Neuronal stem cell (in vitro differentiated cells): ENCODE results near the gene EML4.

Experiments used
- DNase-seq: peaks from one replicate; pipeline ENCODE4 v3.0.0-alpha.2; 2013; ENCODE audit warnings: low spot score
- H2AFZ ChIP-seq: one replicate; pipeline ENCODE4 v1.6.1; 2013; ENCODE audit warnings: mild to moderate bottlenecking, low read length, inconsistent platforms
- H2AK5ac ChIP-seq: 2 replicates; pipeline ENCODE4 v1.6.1; 2013; ENCODE audit warnings: low read depth, mild to moderate bottlenecking, inconsistent platforms, low read length, moderate library complexity, mixed read lengths
- H2BK120ac ChIP-seq: 2 replicates; pipeline ENCODE4 v1.6.1; 2013; ENCODE audit warnings: low read depth, mild to moderate bottlenecking, inconsistent platforms, low read length, moderate library complexity, mixed read lengths
- H2BK12ac ChIP-seq: one replicate; pipeline ENCODE4 v1.6.1; 2013; ENCODE audit warnings: low read length, inconsistent platforms
- H2BK15ac ChIP-seq: 2 replicates; pipeline ENCODE4 v1.6.1; 2013; ENCODE audit warnings: mild to moderate bottlenecking, low read length, inconsistent platforms, mixed read lengths
- H2BK5ac ChIP-seq: one replicate; pipeline ENCODE4 v1.6.1; 2013; ENCODE audit warnings: inconsistent platforms, mild to moderate bottlenecking, low read length, moderate library complexity
- H3K14ac ChIP-seq: one replicate; pipeline ENCODE4 v1.6.1; 2013; ENCODE audit warnings: low read length, inconsistent platforms
- H3K18ac ChIP-seq: 2 replicates; pipeline ENCODE4 v1.6.1; 2013; ENCODE audit warnings: low read length, inconsistent platforms
- H3K23ac ChIP-seq: 2 replicates; pipeline ENCODE4 v1.6.1; 2013; ENCODE audit warnings: low read depth, mild to moderate bottlenecking, mixed read lengths, low read length, inconsistent platforms; ENCODE audit not compliant: poor library complexity
- H3K27ac ChIP-seq: replicated peaks from 3 replicates; pipeline ENCODE4 v1.5.1; 2013; ENCODE audit warnings: low read length, inconsistent platforms
- H3K27me3 ChIP-seq, 3 experiments: 2 replicates each; pipeline ENCODE4 v1.6.1; 2013; ENCODE audit warnings: low read length in 3 of 3, mild to moderate bottlenecking in 2 of 3, inconsistent platforms in 1 of 3, low read depth in 1 of 3, mixed read lengths in 1 of 3, moderate library complexity in 1 of 3; ENCODE audit not compliant: control insufficient read depth in 3 of 3, insufficient read depth in 3 of 3
- H3K36me3 ChIP-seq, 2 donors: replicated peaks in 1 of 2; 2 replicates each; pipeline ENCODE4 v1.6.1; 2013; ENCODE audit warnings: low read length in 2 of 2; ENCODE audit not compliant: control insufficient read depth in 2 of 2, insufficient read depth in 2 of 2
- H3K4ac ChIP-seq: 2 replicates; pipeline ENCODE4 v1.6.1; 2013; ENCODE audit warnings: inconsistent platforms, mild to moderate bottlenecking, low read length, moderate library complexity
- H3K4me1 ChIP-seq, 2 donors: 1 replicate in 1 of 2; 2 replicates in 1 of 2; pipeline ENCODE4 v1.6.1; 2013; ENCODE audit warnings: low read length in 2 of 2, low read depth in 1 of 2; ENCODE audit not compliant: control insufficient read depth in 2 of 2, insufficient read depth in 1 of 2
- H3K4me2 ChIP-seq: one replicate; pipeline ENCODE4 v1.6.1; 2013; ENCODE audit warnings: mild to moderate bottlenecking, low read length, inconsistent platforms; ENCODE audit not compliant: insufficient read depth, poor library complexity, severe bottlenecking
- H3K4me3 ChIP-seq, 2 donors: 2 replicates each; pipeline ENCODE4 v1.5.1; 2013; ENCODE audit warnings: low read length in 2 of 2, mild to moderate bottlenecking in 2 of 2, inconsistent platforms in 1 of 2, moderate library complexity in 1 of 2
- H3K79me1 ChIP-seq: one replicate; pipeline ENCODE4 v1.6.1; 2013; ENCODE audit warnings: low read depth, mild to moderate bottlenecking, inconsistent platforms, low read length, moderate library complexity
- H3K9ac ChIP-seq: one replicate; pipeline ENCODE4 v1.6.1; 2013; ENCODE audit warnings: mild to moderate bottlenecking, low read depth, low read length, inconsistent platforms; ENCODE audit not compliant: poor library complexity
- H3K9me3 ChIP-seq, 2 donors: replicated peaks in 1 of 2; 2 replicates each; pipeline versions ENCODE3 to v1.6.1; 2013; ENCODE audit warnings: low read length in 2 of 2, mild to moderate bottlenecking in 2 of 2, inconsistent platforms in 1 of 2, low read depth in 1 of 2, mixed read lengths in 1 of 2, moderate library complexity in 1 of 2; ENCODE audit not compliant: control insufficient read depth in 2 of 2, insufficient read depth in 1 of 2
- H4K8ac ChIP-seq: one replicate; pipeline ENCODE4 v1.6.1; 2013; ENCODE audit warnings: low read depth, mild to moderate bottlenecking, inconsistent platforms, low read length, moderate library complexity
- H4K91ac ChIP-seq: one replicate; pipeline ENCODE4 v1.6.1; 2013; ENCODE audit warnings: low read length, low read depth, mild to moderate bottlenecking, inconsistent platforms; ENCODE audit not compliant: poor library complexity
- WGBS, 2 donors: extraction: QIAGEN DNeasy Blood & Tissue Kit; methylation state at CpG; one replicate each; pipeline ENCODE4 v1.1.7; 2013; ENCODE audit warnings: missing lambda C conversion rate in 2 of 2, mixed read lengths in 1 of 2; ENCODE audit not compliant: insufficient read length in 2 of 2, insufficient replicate concordance in 1 of 2; ENCODE audit errors: extremely low coverage in 2 of 2; 5-methylcytosine and 5-hydroxymethylcytosine counted together

Gene EML4

DNA sequence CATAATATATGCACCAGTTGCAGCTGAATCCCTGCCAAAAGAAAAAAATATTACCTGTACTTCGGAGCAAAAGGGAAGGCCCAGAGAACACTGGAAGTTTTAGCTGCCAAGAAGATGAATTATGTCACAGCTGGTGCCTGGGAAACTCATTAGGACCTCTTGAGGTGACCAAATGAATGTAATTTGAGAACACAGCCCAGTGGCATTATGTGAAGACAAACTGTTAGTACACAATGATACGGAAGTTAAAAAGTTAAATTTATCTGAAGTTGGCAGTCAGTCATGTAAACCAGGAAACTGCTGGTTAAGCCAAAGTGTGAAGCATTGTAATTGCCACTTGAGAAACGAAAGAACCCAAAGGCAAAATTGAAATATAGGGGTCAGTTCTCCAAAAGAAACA, 80.7 kb downstream of the EML4 start:
- no peak overlapping the region for H4K8ac ChIP-seq
- H2BK12ac ChIP-seq, result no peak overlapping the region
- H3K9ac ChIP-seq, result no peak overlapping the region
- no peak overlapping the region for H2BK5ac ChIP-seq
- no peaks in the 10 kb centered on the region for H3K79me1 ChIP-seq
- no peaks in the 10 kb centered on the region for H3K27me3 ChIP-seq
- DNase-seq, result no peak
- peaks cover 0 to 3% of the 10 kb centered on the region in 2 donors for H3K9me3 ChIP-seq
- H3K36me3 ChIP-seq, result peaks cover 3 to 55% of the 10 kb centered on the region in 2 donors
- no peak overlapping the region for H3K23ac ChIP-seq
- H3K4me1 ChIP-seq, result peaks cover 0 to 8% of the 10 kb centered on the region in 2 donors
- H3K14ac ChIP-seq, result no peak overlapping the region
- no peak overlapping the region for H3K4me2 ChIP-seq
- H3K27ac ChIP-seq, result no peak overlapping the region
- no peak overlapping the region for H2BK120ac ChIP-seq
- no peak overlapping the region for H2AFZ ChIP-seq
- H4K91ac ChIP-seq, result no peak overlapping the region
- no peak overlapping the region for H3K18ac ChIP-seq
- no peak overlapping the region for H3K4me3 ChIP-seq
- no peak overlapping the region for H2BK15ac ChIP-seq
- H2AK5ac ChIP-seq, result no peak overlapping the region
- WGBS, 2 donors, result no CpG with 5 or more reads among the region's 3 CpGs
- no peak overlapping the region for H3K4ac ChIP-seq

DNA sequence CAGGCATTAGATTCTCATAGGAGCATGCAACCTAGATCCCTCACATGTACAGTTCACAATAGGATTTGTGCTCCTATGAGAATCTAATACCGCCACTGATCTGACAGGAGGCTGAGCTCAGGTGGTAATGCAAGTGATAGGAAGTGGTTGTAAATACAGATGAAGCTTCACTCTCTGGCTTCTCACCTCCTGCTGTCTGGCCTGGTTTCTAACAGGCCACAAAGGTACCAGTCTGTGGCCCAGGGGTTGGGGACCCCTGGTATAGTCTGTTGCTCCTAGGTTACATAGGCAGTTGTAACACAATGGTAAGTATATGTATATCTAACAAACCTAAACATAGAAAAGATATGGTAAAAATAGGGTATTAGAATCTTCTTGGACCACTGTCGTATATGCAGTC, 81.8 kb downstream of the EML4 start:
- H3K9me3 ChIP-seq, result peaks cover 0 to 3% of the 10 kb centered on the region in 2 donors
- no peak overlapping the region for H2BK5ac ChIP-seq
- H3K4me2 ChIP-seq, result no peak overlapping the region
- no peak overlapping the region for H4K8ac ChIP-seq
- no CpG with 5 or more reads among the region's 2 CpGs for WGBS, 2 donors
- H3K14ac ChIP-seq, result no peak overlapping the region
- H2BK15ac ChIP-seq, result no peak overlapping the region
- H3K4me3 ChIP-seq, result no peak overlapping the region
- H3K36me3 ChIP-seq, result peaks cover 3 to 46% of the 10 kb centered on the region in 2 donors
- H3K9ac ChIP-seq, result no peak overlapping the region
- no peak overlapping the region for H3K18ac ChIP-seq
- no peak overlapping the region for H2AFZ ChIP-seq
- no peak overlapping the region for H2AK5ac ChIP-seq
- peaks cover 0 to 8% of the 10 kb centered on the region in 2 donors for H3K4me1 ChIP-seq
- no peak for DNase-seq
- H3K23ac ChIP-seq, result no peak overlapping the region
- no peak overlapping the region for H3K4ac ChIP-seq
- no peaks in the 10 kb centered on the region for H3K79me1 ChIP-seq
- no peak overlapping the region for H2BK12ac ChIP-seq
- no peak overlapping the region for H3K27ac ChIP-seq
- H2BK120ac ChIP-seq, result no peak overlapping the region
- no peaks in the 10 kb centered on the region for H3K27me3 ChIP-seq
- H4K91ac ChIP-seq, result no peak overlapping the region

DNA sequence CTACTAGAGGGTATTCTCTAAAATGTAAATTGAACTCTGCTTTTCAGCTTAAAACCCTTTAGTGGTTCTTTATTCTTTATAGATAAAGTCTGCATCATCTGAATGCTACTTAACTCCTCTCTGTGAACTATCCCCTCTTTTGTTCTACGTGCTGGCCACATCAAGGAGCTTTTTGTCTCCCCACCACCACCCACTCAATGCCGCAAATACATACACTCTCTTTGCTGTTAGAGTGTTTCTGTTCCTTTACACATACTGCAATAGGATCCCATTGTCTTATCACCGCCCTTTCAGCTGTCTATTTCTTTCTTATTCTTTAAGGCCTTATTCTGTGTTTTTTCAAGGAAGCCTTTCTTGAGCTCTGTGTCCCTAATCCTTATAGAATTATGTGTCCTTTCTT, 83.3 kb downstream of the EML4 start:
- WGBS, 2 donors, result no CpG with 5 or more reads among the region's 3 CpGs
- H3K4me2 ChIP-seq, result no peak overlapping the region
- H2BK12ac ChIP-seq, result no peak overlapping the region
- H3K4me1 ChIP-seq, result peaks cover 0 to 8% of the 10 kb centered on the region in 2 donors
- H4K91ac ChIP-seq, result no peak overlapping the region
- no peak overlapping the region for H3K18ac ChIP-seq
- H3K4me3 ChIP-seq, result no peak overlapping the region
- no peak for DNase-seq
- no peak overlapping the region for H3K9ac ChIP-seq
- H3K4ac ChIP-seq, result no peak overlapping the region
- no peaks in the 10 kb centered on the region for H3K79me1 ChIP-seq
- H2BK120ac ChIP-seq, result no peak overlapping the region
- no peak overlapping the region for H3K14ac ChIP-seq
- H3K27me3 ChIP-seq, result no peaks in the 10 kb centered on the region
- H2AK5ac ChIP-seq, result no peak overlapping the region
- peaks cover 4 to 42% of the 10 kb centered on the region in 2 donors for H3K36me3 ChIP-seq
- no peak overlapping the region for H3K23ac ChIP-seq
- no peak overlapping the region for H4K8ac ChIP-seq
- no peak overlapping the region for H3K27ac ChIP-seq
- peaks cover 0 to 3% of the 10 kb centered on the region in 2 donors for H3K9me3 ChIP-seq
- no peak overlapping the region for H2BK15ac ChIP-seq
- no peak overlapping the region for H2BK5ac ChIP-seq
- no peak overlapping the region for H2AFZ ChIP-seq

DNA sequence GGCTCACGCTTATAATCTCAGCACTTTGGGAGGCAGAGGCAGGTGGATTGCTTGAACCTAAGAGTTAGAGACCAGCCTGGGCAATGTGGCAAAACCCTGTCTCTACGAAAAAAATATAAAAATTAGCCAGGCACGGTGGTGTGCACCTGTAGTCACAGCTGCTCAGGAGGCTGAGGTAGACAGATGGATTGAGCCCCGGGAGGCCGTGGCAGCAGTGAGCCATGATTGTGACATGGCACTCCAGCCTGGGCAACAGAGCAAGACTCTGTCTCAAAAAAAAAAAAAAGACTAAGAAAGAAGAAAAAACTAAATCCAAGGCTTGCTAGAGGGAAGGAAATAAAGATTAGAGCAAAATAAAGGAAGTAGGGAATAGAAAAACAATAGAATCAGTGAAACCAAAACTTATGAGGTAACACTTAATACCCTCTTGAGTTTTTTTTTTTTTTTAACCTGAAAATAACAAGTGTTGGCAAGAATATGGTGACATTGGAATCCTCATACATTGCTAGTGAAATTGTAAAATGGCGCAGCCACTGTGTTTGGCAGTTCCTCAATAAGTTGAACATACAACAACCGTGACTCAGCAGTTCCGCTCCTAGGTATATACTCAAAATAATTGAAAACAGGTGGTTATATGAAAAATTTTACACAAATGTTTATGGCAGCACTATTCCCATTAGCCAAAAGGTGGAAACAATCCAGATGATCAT, 85.2 kb downstream of the EML4 start:
- H2BK15ac ChIP-seq, result no peak overlapping the region
- H3K4ac ChIP-seq, result no peak overlapping the region
- no peak overlapping the region for H3K4me2 ChIP-seq
- no peak overlapping the region for H3K18ac ChIP-seq
- H2BK5ac ChIP-seq, result no peak overlapping the region
- no peak overlapping the region for H3K9ac ChIP-seq
- no peak overlapping the region for H3K14ac ChIP-seq
- H2BK120ac ChIP-seq, result no peak overlapping the region
- no peak overlapping the region for H2AK5ac ChIP-seq
- no CpG with 5 or more reads among the region's 8 CpGs for WGBS, 2 donors
- H3K79me1 ChIP-seq, result no peaks in the 10 kb centered on the region
- H3K36me3 ChIP-seq, result peaks cover 4 to 44% of the 10 kb centered on the region in 2 donors
- no peaks in the 10 kb centered on the region for H3K27me3 ChIP-seq
- peaks cover 0 to 3% of the 10 kb centered on the region in 2 donors for H3K9me3 ChIP-seq
- H3K4me1 ChIP-seq, result peaks cover 0 to 8% of the 10 kb centered on the region in 2 donors
- H2BK12ac ChIP-seq, result no peak overlapping the region
- no peak overlapping the region for H3K4me3 ChIP-seq
- no peak overlapping the region for H4K91ac ChIP-seq
- H4K8ac ChIP-seq, result no peak overlapping the region
- H3K27ac ChIP-seq, result no peak overlapping the region
- no peak for DNase-seq
- no peak overlapping the region for H3K23ac ChIP-seq
- no peak overlapping the region for H2AFZ ChIP-seq
